Measurements from ENCODE around the gene SLC25A43.

- TF ChIP-seq, protein P1, sequence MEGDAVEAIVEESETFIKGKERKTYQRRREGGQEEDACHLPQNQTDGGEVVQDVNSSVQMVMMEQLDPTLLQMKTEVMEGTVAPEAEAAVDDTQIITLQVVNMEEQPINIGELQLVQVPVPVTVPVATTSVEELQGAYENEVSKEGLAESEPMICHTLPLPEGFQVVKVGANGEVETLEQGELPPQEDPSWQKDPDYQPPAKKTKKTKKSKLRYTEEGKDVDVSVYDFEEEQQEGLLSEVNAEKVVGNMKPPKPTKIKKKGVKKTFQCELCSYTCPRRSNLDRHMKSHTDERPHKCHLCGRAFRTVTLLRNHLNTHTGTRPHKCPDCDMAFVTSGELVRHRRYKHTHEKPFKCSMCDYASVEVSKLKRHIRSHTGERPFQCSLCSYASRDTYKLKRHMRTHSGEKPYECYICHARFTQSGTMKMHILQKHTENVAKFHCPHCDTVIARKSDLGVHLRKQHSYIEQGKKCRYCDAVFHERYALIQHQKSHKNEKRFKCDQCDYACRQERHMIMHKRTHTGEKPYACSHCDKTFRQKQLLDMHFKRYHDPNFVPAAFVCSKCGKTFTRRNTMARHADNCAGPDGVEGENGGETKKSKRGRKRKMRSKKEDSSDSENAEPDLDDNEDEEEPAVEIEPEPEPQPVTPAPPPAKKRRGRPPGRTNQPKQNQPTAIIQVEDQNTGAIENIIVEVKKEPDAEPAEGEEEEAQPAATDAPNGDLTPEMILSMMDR (IDR thresholded peaks at IDR 0.05): no peak
- TF ChIP-seq POLR2A (IDR thresholded peaks at IDR 0.05): no peak
These were observed 78.7 kb downstream of the SLC25A43 start for GRCh38 chrX:119477812-119478232.
